ENCODE measurements around the gene CDKN2B-AS1.

- TF ChIP-seq CTCF (IDR thresholded peaks at IDR 0.05) = no peak
- no peak for TF ChIP-seq POLR2A (IDR thresholded peaks at IDR 0.05)
Measured at GRCh38 chr9:21967169-21967568, 27.4 kb upstream of the CDKN2B-AS1 start.
